Inflammatory macrophage treated with lipopolysaccharide for 4 hours (primary cell): ENCODE data around the gene PRKCZ.

Source experiments
- DNase-seq: peaks from one replicate; pipeline ENCODE4 v3.0.0-alpha.2; 2020

PRKCZ gene

DNA sequence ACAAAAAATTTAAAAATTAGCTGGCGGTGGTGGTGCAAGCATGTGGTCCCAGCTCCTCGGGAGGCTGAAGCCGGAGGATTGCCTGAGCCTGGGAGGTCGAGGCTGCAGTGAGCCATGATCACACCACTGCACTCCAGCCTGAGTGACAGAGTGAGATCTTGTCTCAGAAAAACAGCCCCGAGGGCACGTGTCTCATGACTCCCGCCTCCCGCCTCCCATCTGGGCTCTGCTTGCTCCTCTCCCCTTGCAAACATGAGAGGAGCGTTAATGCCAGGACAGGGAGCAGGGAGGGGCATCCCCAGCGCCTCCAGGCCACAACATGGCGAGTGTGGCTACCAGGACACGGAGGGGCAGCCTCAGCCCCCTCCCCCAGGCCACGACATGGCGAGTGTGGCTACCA, 116.0 kb downstream of the PRKCZ start:
- DNase-seq: no peak

DNA sequence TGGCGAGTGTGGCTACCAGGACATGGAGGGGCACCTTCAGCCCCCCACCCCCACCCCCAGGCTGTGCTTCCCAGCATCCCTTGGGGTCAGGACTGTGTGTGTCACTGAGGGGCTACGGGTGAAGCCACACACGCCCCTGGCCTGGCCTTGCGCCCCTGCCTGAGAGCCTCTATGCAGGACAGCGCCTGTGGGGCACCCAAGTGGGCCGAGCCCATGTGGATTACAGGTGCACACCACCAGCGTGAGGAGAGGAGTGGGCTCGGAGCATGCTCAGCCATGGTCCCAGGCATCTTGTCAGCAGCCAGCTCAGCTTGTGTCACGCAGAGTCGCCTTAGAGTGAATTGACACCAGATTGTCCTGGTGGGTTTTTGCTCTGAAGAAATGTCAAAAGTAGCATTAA, 116.5 kb downstream of the PRKCZ start:
- DNase-seq: no peak

DNA sequence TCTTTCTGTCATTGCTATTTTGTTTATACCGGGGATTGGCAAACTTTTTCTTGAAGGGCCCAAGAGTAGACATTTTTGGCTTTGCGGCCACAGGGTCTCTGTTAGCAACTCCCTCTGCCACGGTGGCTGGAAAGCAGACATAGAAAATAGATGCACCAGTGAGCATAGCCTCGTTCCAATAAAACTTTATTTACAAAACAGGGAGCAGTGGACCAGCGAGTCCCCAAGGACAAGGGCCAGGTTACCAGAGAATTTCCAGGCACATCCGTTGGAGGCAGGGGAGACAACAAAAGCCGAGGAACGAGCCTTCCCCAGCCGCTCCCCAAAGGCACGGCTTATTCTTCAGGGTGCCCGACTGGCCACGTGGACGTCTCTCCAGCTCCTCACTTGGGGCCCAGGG, 117.9 kb downstream of the PRKCZ start:
- DNase-seq: no peak

DNA sequence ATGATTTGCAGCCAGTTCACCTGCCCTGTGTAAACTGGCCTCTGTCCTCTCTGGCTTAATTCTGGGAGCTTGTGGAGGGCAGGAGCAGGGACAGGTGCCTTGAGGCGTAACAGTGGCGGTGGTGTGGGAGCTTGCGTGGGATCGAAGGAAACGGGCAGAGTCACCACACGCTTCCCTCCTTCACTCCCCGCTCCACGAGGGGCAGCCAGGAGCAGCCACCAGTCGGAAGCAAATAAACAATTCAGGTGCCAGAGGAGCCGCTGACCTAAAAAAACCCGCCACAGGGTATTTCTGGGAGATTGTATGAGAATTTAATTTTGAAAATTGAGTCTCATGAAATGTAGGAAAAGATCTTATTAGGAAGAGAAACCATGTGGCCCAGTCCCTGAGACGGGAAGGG, 118.3 kb downstream of the PRKCZ start:
- DNase-seq: no peak

DNA sequence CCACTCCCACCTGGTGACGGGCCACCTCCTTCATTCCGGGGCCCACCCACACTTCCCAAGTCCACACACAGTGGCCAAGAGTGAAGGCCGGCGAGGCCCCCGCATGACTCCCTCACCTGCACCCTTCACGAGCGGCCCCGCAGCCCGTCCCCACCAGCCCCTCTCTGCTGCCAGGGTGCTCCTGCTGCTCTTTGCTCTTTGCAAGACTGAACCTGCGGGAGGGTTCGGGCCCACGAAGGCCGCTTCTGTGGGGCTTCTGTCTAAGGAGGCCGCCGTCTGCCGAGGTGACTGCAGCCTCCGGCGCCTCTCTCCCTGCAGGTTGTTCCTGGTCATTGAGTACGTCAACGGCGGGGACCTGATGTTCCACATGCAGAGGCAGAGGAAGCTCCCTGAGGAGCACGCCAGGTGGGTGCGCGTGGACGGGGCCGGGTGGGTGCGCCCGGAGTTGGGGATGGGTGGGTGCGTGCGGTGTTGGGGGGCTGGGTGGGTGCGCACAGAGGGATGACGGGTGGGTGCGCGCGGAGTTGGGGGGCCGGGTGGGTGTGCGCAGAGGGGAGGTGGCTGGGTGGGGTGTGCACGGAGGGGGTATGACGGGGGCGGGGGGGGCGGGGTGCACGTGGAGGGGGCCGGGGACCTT, 119.1 kb downstream of the PRKCZ start:
- DNase-seq: no peak

DNA sequence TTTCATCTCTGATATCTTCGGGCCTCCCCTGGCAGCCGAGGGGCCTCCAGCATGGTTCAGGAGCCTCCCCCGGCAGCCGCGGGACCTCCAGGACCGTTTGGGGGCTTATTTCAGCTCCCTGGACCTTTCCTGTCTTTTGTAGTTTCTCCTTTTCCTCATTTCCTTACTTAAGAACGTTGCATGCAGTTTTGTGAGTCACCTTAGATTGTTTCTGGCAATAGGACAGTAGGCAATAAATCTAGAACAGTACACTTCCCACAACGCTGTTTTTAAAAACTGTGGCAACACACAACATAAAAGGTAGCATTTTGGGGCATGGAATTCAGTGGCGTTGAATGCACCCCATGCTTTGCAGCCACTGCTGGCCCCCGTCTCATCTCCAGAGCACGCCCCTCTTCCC, 120.0 kb downstream of the PRKCZ start:
- no peak for DNase-seq

DNA sequence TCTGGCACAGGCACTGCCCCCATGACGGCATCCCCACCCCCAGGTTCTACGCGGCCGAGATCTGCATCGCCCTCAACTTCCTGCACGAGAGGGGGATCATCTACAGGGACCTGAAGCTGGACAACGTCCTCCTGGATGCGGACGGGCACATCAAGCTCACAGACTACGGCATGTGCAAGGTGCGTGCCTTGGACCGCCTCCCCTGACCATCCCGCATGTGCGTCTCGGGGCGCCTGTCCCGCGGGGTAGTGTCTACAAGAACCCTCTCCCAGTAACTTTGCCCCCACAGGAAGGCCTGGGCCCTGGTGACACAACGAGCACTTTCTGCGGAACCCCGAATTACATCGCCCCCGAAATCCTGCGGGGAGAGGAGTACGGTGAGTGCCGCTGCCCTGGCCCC, 121.8 kb downstream of the PRKCZ start:
- no peak for DNase-seq

DNA sequence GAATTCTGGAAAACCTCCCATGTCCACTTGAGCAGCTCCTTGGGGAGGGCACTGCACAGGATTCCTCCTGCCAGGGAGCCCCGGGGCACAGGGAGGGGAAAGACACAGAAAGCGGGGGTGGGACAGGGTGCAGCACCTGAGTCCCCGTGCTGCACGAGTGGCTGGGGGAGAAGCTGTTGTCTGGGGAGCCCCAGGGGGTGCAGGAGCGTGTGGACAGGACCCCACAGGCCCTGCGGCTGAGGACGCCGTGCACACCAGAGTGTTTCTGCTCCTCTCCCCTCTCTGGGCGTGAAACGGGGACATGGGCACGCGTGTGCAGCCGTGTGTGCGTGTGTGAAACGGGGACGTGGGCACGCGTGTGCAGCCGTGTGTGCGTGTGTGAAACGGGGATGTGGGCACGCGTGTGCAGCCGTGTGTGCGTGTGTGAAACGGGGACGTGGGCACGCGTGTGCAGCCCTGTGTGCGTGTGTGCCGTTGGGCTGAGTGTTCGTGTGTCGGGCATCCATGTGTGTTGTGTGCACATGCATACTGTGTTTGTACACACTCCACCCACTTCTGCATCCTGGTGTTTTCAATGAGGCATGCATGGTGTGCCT, 122.4 kb downstream of the PRKCZ start:
- no peak for DNase-seq

DNA sequence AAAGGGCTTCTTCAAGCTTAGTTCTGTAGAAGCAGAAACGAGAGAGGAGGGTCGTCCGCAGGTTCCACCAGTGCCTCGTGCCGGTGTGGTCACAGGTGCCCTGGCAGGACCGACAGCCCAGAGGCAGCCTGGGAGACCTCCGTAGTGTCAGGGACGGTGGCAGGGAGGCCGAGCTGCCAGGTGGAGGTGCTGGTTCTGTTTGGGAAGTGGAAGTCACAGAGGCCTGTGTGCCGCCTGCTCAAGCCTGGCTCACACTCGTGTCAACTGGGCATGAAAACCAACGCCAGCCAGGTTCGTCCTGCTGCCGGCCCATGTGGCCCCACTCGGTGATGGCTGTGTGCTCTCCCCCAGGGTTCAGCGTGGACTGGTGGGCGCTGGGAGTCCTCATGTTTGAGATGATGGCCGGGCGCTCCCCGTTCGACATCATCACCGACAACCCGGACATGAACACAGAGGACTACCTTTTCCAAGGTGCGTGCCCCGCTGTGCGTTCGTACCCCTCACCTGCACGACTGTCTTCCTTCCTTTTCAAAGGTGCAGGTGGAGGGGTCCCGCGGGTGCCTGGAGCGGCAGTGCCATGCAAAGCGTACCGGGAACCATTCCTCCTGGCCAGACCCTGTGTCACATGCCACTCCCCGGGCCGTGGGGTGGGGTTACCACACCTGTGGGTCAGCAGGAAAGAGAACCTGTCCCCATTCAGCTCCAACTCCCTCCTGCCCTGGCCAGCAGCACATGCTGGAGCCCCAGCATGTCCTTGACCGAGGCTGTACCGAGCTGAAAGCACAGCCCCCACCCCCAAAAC, 123.5 kb downstream of the PRKCZ start:
- no peak for DNase-seq

DNA sequence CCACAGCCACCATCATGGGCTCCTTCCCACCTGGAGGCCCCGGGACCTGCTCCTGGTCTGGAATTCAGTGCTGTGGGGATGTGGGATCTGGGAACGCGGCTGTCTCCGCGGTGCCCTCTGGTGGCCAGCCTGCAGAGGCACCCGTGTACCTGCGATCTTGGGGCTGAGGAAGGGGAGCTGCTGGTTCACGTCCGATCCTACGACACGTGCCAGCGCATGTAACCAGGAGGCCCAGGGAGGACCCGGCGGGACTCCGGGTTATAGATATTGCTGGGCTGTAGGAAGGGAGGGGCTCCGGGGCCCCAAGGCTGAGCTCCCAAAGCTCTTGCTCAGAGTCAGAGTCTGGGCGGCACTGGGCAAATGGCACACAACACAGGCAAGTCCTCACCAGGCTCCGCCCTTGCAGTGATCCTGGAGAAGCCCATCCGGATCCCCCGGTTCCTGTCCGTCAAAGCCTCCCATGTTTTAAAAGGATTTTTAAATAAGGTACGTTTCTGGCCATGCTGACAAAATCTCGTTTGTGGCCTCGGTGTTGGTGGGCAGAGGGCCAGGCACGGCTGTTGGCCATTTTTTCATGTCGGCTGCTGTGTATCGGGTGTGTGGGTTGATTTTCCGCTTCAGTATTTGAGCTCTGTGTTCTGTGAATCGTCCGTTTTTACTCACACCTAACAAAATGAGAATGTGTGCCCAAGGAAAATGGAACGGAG, 124.3 kb downstream of the PRKCZ start:
- peak; percentile 40 for DNase-seq

DNA sequence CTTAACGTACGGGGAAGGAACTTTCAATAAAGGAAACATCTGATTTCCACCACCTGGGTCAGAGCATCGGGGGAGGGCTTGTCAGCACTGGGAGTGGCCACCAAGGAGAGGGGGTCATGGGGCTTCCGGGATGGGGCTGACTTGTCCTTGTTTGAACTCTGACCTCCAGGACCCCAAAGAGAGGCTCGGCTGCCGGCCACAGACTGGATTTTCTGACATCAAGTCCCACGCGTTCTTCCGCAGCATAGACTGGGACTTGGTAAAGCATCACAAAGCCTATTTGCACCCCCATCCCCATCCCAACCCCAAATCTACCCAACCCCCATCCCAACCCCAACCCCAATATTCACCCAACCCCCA, 124.8 kb downstream of the PRKCZ start:
- DNase-seq: no peak

DNA sequence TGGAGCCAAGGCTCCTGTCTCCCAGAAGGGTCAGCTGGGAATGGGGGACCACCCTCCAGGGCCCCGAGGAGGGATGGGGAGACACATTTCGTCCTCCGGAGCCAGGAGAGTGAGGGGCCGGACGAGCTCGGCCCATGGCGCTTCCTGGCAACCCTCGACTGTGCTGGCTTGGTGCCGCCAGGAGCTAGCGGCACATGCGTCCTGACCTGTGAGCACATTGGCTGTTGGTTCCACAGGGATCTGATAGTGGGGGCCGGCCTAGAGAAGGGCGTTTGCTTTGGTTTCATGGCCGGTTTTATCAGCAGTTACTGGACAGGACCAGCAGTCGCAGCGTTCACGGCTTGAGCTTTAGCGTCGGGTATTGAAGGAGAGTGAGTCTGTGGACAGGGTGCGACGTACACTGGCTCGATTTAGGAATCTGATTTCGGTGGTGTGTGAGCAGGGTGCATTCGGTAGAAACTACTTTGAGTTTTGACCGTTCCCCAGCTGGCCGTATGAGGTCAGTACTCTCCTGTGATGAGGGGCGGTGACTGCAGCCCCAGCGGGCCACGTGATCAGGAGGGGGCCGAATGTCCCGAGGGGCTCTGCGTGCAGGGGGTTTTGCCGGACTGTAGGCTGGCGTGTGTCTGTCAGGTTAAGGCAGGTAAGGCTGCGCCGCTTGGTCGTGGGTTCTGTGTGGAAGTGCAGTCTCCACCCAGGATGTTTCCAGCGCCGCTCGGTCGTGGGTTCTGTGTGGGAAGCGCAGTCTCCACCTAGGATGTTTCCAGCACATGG, 125.7 kb downstream of the PRKCZ start:
- no peak for DNase-seq

DNA sequence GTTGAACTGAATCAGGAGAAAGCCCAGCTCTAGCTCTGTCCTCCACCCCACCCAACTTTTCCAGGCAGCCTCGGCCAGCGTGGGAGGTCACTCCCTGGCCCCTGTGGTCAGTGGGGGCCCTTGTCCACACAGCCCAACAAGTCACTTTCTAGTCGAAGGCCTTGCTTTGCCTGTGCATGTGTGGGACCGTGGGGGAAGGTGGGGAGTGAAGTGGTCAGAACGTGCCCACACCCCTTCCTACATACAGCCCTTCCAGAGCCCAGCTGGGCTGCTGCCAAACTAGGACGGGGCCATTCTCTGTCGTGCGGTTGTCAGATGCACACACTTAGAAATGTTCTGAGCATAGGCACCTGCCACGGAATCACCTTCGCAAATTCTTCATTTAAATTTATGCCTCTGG, 126.4 kb downstream of the PRKCZ start:
- DNase-seq: no peak

DNA sequence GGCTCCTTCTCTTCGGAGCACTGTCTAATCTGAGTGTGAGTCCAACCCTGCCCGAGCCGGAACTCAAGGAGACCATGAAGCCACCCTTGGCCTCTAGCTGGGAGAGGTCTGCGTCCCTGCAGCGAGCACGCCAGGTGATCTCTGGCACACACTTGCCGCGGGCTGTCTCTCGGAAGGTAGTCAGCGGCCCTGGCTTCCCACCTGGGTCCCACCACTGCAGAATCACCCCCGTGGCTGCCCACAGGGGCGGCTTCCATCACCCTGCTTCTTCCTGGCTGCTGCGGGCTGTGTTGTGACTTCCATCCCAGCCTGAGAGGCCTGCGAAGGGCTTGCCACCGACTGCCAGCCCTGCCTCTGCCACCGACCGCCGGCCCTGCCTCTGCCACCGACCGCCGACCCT, 127.3 kb downstream of the PRKCZ start:
- no peak for DNase-seq

DNA sequence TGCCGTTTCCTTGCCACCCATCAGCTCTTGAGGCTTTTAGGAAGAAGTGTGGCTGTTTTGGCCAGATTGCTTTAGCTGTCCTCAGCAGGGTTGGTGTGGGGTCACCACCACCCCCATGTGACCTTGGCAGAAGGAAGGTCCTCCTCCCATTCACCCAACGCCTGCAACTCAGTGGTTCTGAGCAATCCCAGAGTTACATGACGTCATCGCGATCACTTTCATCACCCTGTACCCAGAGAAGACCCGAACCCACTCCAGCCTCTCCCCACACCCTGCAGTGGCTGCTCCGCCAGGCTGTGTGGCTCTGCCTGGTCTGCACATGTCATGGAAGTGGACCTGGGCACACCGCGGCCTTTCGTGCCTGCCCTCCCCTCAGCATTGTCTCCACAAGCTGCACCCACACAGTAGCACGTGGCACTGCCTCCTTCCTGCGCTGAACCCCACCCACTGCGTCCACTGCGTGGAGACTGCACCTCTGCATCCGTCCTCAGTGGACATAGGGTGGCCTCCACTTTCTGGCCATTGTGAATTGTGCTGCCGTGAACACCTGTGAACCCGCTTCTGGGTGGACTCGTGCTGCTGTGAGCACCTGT, 127.8 kb downstream of the PRKCZ start:
- DNase-seq: no peak

DNA sequence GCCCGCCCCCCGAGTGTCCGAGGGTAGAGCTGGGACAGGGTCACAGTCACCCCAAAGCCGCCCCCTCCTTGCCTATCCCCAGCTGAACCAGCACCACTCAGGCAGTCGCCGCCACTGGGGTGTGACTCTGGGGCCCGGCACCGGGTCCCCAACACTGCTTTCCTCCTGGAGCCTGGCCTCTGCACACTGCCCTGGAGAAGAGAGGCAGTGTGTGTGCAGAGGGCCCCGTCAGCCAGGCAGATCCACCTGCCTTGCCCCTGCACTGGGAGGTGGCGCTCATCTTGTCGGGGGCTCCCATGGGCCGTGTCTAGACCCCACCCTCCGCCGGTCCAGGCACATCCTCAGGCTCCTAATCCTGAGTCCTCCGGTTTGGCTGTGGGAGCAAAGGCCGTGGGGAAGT, 128.7 kb downstream of the PRKCZ start:
- DNase-seq: no peak

DNA sequence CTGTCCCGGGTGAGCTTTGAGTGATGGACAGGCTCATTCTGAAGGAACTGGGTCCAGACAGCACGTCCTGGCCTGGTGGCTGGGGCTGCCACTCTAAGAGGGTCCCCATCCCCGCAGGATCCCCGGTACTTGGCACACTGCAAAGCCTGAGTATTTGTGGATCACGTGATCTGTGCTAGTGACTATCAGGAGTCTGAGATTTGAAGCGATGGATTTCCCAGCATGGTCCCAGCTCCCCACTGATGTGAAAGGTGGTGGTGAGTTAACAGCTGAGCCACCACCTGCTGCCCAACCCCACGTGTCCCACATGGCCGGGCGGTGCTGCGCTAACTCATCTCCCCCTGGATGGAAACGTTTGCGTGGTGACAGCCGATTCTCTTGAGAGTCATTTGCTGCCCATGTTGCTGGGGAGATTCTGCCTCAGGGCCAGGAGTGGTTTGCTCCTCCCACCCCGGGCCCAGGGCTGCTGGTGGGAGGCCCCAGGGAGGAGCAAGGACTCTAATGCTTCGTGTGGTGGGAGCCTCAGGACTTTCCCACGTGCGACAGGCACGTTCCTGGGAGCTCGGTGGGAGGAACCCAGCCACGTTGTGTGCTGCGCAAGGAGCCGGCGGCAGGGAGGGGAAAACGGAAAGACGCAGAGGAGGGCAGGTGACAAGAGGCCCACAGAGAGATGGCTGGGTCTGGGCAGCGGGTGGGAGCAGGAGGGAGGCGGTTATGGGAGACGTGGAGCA, 129.2 kb downstream of the PRKCZ start:
- no peak for DNase-seq

DNA sequence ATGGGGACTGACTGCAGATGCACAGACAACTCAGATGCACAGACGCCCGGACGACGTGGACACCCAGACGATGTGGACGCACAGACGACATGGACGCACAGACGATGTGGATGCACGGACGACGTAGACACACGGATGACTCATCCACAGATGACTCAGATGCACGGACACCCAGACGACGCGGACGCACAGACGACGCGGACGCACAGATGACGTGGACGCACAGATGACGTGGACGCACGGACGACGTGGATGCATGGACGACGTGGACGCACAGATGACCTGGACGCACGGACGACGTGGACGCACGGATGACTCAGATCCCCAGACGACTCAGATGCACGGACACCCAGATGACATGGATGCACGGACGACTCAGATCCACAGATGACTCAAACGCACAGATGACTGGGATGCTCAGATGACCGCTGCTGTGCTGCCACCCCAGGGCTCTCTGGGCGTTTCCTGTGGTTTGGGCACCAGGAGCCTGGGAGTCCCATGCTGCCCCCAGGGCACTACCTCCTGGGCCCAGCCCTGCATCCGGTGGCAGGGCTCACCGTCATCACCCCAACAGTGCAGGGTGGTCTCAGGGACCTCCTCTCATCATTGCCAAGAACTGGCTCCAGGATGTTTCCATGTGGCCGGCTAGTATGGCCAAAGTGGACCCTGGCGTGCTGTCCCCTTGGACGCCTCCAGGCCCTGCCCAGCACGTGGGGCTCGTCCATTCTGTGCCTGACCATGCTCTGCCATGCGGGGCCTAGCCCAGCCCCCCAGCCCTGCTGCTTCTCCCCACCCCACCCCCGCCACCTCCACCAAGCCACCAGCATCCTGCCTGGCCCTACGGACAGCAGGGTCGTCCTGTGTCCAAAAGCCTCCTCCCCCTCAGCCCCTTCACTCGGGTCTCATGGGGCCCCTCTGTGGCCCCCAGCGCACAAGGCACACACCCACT, 130.4 kb downstream of the PRKCZ start:
- peak; percentile 3 for DNase-seq

DNA sequence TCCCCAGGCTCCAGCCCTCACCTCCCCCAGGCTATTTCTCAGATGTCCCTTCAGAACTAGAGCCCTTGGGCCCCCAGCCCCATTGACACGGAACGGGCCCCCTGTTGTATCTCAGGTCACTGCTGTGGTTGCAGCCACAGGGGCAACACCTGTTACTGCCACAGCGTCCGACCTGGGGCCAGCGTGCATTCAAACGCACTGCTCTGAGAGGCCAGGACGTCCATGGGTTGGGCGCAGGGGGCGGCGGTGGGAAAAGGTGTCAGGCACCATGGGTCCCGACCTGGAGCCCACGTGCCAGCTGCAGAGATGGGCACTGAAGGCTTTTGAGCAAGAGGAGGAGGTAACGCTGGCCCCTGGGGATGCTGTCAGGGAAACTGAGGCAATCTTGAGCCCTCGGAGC, 131.1 kb downstream of the PRKCZ start:
- DNase-seq: no peak

DNA sequence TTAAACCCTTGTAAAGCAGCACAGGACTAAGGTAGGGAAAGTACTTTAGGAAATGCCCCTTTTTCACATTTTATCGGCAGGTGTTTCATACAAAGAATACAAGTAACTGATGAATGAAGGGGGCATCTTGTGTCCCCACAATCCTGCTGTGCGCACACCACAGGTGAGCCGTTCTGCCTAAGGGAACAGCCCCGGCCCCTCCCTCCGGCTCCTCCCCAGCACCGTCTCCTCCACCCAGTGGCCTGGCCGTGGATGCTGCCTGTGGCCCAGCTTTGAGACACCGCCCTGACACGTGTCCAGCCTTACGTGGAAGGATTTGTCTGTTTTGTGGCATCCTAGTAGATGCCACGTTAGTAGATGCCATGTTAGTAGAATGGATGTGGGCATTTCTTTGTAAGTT, 131.5 kb downstream of the PRKCZ start:
- no peak for DNase-seq

DNA sequence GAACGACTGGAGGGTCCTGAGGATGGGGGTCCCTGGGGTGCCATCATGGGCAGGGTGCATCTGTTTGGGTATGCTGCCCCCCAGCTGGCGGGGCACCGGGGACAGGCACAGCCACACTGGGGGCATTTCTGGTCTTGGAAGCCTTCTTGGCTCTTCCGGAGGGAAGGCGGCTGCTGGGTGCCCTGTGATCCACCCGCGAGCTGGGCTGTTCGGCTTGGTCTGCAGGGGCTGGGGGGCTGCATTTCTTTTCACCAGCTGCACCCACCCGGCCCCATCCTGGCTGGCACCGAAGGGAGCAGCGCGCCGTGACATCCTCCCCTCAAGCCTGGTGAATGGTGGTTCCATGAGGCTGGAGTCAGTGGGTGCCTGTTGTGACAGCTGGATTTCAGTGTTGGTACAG, 132.2 kb downstream of the PRKCZ start:
- DNase-seq: no peak
